G401 (cell line): ENCODE data around the gene ADCY2. TPM values are rescaled to one million over a fixed set of nuclear protein-coding genes. Genes with fewer than 3 reads are reported as not detected.

Experiments
- DNase-seq: peaks from one replicate; pipeline ENCODE4 v3.0.0-alpha.2; 2015; ENCODE audit warnings: low spot score
- in situ Hi-C: cut with HindIII; loops from 2 replicates; pipeline ENCODE4 v1.10.0; 2016; ENCODE audit warnings: low sequenced_read_pairs, mixed read lengths
- total RNA-seq: library from RNA; depleted of rRNA; stranded (reverse); fragments of >200 nt; shearing (Covaris generic); gene quantifications from 2 replicates; pipeline ENCODE4 v1.2.3, GENCODE V29; 2014

Gene ADCY2
- total RNA-seq, 1 experiment from 2014 or later, result 0.03 TPM

DNA sequence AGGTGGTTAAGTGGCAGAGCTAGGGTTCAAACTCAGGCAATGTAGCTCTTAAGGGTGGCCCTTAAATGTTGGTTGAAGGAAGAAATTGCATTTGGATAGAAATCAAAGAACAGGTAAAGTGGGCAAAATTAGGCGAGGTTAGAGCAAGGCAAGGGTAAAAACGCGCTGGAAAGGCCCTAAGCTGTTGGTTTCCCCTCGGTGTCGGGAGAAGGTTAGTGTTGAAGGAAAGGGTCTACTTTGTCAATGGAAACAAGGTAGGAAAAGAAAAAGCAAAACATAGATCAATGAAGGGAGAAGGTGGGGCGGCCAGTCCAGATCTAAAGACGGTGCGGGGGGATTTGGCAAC, 472.5 kb downstream of the ADCY2 start:
- DNase-seq, result no peak
- in situ Hi-C loops, result no loop called here

DNA sequence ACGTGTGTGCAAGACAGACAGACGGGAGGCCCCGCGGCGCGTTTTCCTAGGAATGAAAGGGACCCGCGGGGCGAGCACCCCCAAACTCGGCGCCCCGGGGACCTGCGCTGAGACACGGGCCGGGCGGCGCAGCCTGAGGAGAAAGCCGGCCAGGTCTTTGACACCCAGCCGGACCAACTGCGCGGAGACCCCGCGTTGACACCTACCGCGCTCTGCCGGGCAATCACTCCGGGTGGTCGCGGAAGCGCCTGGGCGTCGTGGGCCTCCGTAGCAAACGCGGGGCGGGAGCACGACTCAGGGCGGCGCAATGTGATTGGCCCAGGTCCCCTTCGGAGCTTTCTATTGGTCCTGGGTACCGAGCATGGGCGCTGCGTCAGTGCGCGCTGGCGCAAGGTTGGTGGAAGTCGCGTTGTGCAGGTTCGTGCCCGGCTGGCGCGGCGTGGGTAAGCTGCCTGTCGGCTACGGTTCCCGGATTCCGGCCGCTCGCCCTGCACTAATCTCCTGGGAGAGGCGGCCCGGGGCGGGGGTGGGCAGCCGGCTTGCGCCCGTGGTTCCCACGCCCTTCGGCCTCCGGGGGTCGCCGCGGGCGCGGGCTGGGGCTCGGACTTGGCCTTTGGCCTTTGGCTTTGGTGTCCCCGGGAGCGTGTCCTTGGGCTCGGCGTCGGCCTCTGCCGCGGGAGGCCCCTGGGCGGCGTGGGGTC, 473.0 kb downstream of the ADCY2 start, which contains the start of the genes FASTKD3 and MTRR:
Gene FASTKD3 (minus strand): TSS at position 259 of the 701 bp plus-strand sequence. CDS start 948 bp downstream, outside the sequence.
Gene MTRR (plus strand): TSS at position 376 of the 701 bp plus-strand sequence. CDS start 1,647 bp downstream, outside the sequence.
- peak; percentile 96 for DNase-seq
- in situ Hi-C loops, result no loop called here

- peak; percentile 17 for DNase-seq
- in situ Hi-C loops, result no loop called here
Measured at GRCh38 chr5:7869474-7870136, 473.7 kb downstream of the ADCY2 start.

GRCh38 chr5:7871653-7872052, 475.7 kb downstream of the ADCY2 start:
- no peak for DNase-seq
- in situ Hi-C loops, result no loop called here

DNA sequence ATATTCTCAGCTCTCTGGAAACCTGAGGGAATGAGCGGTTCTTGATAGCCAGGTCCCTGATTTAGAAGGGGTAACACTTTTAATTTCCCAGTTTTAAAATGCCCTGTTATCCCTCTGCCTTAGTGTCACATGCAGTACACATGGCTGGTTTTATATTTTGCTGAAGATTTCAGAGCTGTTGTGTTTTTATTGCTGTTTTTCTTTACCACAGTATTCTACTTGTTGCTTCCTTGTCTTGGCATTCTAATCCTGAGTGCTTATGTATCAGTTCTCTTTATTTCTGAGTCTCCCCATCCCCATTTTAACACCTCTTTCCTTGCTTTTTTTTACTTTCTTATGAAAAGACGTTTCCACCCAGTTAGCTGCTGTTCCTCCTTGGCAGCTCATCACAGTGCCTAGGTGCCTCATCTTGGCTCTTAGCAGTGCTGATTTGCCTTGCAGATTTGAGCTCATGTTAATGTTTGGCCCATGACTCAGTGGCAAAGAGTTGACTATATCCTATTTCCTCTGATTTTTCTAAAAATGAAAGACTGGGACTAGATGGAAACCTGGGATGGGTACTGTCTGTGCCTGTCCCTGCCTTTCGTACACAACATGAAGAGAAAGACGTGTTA, 476.7 kb downstream of the ADCY2 start:
- no peak for DNase-seq
- in situ Hi-C loops, result no loop called here

DNA sequence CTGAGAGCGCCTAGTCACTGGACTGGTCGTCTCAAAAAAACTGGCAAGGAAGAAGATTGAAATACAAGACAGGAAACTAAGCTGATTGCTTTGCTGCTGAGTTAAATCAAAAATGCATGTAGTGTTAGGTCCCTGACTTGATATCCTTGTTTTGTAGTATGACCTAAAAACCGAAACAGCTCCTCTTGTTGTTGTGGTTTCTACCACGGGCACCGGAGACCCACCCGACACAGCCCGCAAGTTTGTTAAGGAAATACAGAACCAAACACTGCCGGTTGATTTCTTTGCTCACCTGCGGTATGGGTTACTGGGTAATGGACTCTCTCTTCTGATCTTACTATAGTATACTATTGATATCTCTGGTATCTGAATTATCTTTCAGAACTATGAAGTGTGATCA, 477.3 kb downstream of the ADCY2 start:
- in situ Hi-C loops, result no loop called here

DNA sequence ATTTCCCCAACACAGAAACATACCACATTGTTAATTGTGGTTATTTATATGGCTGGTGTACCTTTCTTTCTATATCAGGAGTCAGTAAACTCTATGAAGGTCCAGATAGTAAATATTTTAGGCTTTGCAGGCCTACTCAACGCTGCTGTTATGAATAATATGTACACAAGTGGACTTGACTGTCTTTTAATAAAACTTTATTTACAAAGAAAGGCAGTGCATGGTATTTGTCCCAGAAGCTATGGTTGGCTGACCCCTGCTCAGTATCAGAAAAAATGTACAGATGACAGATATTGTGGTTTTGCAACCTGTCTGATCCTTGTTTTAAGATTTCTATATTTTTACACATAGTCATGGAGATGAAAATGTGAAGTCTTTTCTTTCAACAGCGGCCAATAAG, 478.7 kb downstream of the ADCY2 start:
- no peak for DNase-seq
- in situ Hi-C loops, result no loop called here

More for the DNA sequence above, 477.3 kb downstream of the ADCY2 start:
- no peak for DNase-seq

GRCh38 chr5:7875151-7875550, 479.2 kb downstream of the ADCY2 start:
- in situ Hi-C loops, result no loop called here
- DNase-seq, result no peak

- no peak for DNase-seq
- in situ Hi-C loops, result no loop called here
Measured at GRCh38 chr5:7876867-7877266, 480.9 kb downstream of the ADCY2 start.

DNA sequence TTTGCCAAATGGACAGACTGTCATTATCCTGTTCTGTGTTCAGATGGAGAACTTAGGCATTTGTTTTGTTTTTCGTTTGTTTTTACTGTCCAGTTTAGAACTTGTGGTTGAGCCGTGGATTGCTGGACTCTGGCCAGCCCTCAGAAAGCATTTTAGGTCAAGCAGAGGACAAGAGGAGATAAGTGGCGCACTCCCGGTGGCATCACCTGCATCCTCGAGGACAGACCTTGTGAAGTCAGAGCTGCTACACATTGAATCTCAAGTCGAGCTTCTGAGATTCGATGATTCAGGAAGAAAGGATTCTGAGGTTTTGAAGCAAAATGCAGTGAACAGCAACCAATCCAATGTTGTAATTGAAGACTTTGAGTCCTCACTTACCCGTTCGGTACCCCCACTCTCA, 481.9 kb downstream of the ADCY2 start:
- in situ Hi-C loops, result no loop called here

DNA sequence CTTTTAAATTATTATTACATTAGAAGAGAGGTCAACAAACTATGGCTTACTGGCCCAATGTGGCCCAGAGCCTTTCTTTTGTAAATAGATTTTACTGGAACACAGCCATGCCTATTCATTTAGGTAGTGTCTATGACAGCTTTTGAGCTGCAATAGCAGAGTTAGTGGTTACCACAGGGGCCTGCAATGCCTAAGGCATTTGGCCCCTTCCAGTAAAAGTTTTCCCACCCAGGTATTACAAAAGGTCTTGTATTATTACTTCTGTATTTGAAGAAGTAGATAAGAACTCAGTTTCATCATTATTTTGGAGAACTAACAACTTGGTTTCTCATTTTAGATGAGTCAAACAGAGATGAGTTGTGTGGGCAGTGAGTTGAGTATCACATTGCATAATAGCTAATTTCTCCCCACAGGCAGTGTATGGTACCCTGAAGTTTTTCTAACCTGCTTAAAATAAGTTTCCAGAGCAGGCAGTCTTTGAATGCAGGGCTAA, 482.5 kb downstream of the ADCY2 start:
- in situ Hi-C loops, result no loop called here
- DNase-seq, result no peak

More for the DNA sequence above, 481.9 kb downstream of the ADCY2 start:
- DNase-seq, result no peak
